Loucy (cell line): Measurements from ENCODE around the gene BTK.

Experiments used
- H2AFZ ChIP-seq: fragments of 200-600 bp; sonication (generic); 2 replicates; pipeline ENCODE4 v1.6.0; 2016; ENCODE audit warnings: antibody characterized with exemption, mild to moderate bottlenecking, low read length, moderate library complexity
- H3F3A ChIP-seq: fragments of 200-600 bp; 2 replicates; pipeline ENCODE4 v1.6.0; 2016; ENCODE audit warnings: antibody characterized with exemption, low read depth, mild to moderate bottlenecking
- H3K27me3 ChIP-seq: fragments of 200-600 bp; sonication (generic); 2 replicates; pipeline ENCODE4 v1.6.1; 2014; ENCODE audit warnings: low read length, mild to moderate bottlenecking; ENCODE audit not compliant: insufficient read depth, poor library complexity, severe bottlenecking
- H3K36me3 ChIP-seq: fragments of 200-600 bp; sonication (generic); 2 replicates; pipeline ENCODE4 v1.6.1; 2016; ENCODE audit warnings: low read length; ENCODE audit not compliant: insufficient read depth
- H3K4me1 ChIP-seq: fragments of 200-600 bp; sonication (generic); 2 replicates; pipeline ENCODE4 v1.5.1; 2014; ENCODE audit warnings: low read length, mild to moderate bottlenecking; ENCODE audit not compliant: insufficient read depth, poor library complexity, severe bottlenecking
- H3K4me2 ChIP-seq: fragments of 200-600 bp; sonication (generic); 2 replicates; pipeline ENCODE4 v1.6.0; 2014; ENCODE audit warnings: antibody characterized with exemption, low read length, low read depth, mild to moderate bottlenecking; ENCODE audit not compliant: poor library complexity, severe bottlenecking
- H3K4me3 ChIP-seq: fragments of 200-600 bp; sonication (generic); 2 replicates; pipeline ENCODE4 v1.5.1; 2014; ENCODE audit warnings: low read length, mild to moderate bottlenecking, mixed read lengths; ENCODE audit not compliant: poor library complexity, severe bottlenecking
- H3K79me2 ChIP-seq: fragments of 200-600 bp; sonication (generic); 2 replicates; pipeline ENCODE4 v1.6.1; 2014; ENCODE audit warnings: low read length; ENCODE audit not compliant: insufficient read depth
- H3K9ac ChIP-seq: fragments of 200-600 bp; sonication (generic); 2 replicates; pipeline ENCODE4 v1.6.0; 2014; ENCODE audit warnings: mild to moderate bottlenecking, low read depth, low read length, moderate library complexity; ENCODE audit not compliant: poor library complexity, severe bottlenecking
- H3K9me2 ChIP-seq: fragments of 200-600 bp; sonication (generic); replicated peaks from 2 replicates; pipeline ENCODE4 v1.6.1; 2016; ENCODE audit warnings: low read depth, low read length, mixed read lengths
- H3K9me3 ChIP-seq: fragments of 200-600 bp; sonication (generic); 2 replicates; pipeline ENCODE4 v1.6.1; 2014; ENCODE audit warnings: mild to moderate bottlenecking, antibody characterized with exemption, low read length, low read depth; ENCODE audit not compliant: insufficient read depth
- H4K20me1 ChIP-seq: fragments of 200-600 bp; sonication (generic); 2 replicates; pipeline ENCODE4 v1.6.0; 2014; ENCODE audit warnings: antibody characterized with exemption, low read length, mild to moderate bottlenecking; ENCODE audit not compliant: insufficient read depth, poor library complexity, severe bottlenecking
- EZH2phosphoT487 ChIP-seq: fragments of 200-600 bp; IDR thresholded peaks from 2 replicates; pipeline ENCODE4 v1.6.1; 2018; ENCODE audit warnings: antibody characterized with exemption, mild to moderate bottlenecking, moderate library complexity, borderline replicate concordance
- TF ChIP-seq, protein P1 (sequence below): fragments of 200-600 bp; sonication (generic); conservative IDR thresholded peaks from 2 replicates; pipeline ENCODE4 v1.5.1; 2014; ENCODE audit warnings: mild to moderate bottlenecking, antibody characterized with exemption, low read length

Gene BTK

DNA sequence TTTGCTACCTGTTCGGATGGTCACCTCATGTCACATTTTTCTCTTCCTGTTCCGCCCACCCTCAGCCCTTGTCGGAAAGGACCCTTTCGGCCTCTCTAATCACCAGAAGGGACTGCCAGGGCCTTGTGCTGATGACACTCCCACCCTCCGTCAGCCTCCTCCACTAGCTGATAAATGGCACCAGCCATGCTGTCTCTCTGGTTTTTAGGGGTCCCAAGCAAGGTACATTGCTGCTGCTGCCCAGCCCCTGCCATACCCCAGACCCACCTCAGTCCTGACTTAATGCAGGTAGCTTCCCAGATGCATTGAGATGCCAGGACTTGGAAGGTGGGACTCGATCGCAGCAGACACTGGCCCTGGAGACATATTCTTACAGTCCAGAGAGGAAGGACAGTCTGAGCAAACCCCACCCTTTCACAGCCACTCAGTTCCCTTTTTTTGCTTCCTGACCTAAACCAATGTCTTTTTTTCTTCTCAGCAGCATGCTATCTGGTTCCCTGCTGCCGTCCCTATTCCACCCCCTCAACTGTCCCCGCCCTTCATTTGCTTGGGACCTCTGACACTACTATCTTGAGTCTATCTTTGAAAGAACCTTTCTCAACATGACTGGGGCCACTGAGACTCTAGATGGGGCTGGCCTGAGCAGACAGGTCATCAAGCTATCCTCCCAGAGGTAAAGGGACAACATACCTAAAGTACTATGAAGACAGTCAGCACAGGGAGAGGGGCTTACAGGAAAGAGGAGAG is at the start of gene BTK:
Gene BTK, minus strand, starts transcription at position 397 of the 747 bp plus-strand sequence. CDS start 10,907 bp downstream, outside the sequence.
- TF ChIP-seq, protein P1, sequence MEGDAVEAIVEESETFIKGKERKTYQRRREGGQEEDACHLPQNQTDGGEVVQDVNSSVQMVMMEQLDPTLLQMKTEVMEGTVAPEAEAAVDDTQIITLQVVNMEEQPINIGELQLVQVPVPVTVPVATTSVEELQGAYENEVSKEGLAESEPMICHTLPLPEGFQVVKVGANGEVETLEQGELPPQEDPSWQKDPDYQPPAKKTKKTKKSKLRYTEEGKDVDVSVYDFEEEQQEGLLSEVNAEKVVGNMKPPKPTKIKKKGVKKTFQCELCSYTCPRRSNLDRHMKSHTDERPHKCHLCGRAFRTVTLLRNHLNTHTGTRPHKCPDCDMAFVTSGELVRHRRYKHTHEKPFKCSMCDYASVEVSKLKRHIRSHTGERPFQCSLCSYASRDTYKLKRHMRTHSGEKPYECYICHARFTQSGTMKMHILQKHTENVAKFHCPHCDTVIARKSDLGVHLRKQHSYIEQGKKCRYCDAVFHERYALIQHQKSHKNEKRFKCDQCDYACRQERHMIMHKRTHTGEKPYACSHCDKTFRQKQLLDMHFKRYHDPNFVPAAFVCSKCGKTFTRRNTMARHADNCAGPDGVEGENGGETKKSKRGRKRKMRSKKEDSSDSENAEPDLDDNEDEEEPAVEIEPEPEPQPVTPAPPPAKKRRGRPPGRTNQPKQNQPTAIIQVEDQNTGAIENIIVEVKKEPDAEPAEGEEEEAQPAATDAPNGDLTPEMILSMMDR, result no peak
- TF ChIP-seq EZH2phosphoT487, result no peak
- Histone ChIP-seq H3K4me1 (no peaks in the 10 kb centered on the region), H3K9me3 (no peaks in the 10 kb centered on the region), H3K36me3 (no peaks in the 10 kb centered on the region), H3K4me3 (no peak within 1 kb of the TSS), H3K9ac (no peak within 1 kb of the TSS), H3K4me2 (no peak within 1 kb of the TSS), H2AFZ (no peak within 1 kb of the TSS), H3F3A (no peaks in the 10 kb centered on the region), H3K9me2 (no peaks in the 10 kb centered on the region), H3K79me2 (peaks cover 2% of the 10 kb centered on the region), H4K20me1 (no peaks in the 10 kb centered on the region), H3K27me3 (peaks cover 2% of the 10 kb centered on the region)

DNA sequence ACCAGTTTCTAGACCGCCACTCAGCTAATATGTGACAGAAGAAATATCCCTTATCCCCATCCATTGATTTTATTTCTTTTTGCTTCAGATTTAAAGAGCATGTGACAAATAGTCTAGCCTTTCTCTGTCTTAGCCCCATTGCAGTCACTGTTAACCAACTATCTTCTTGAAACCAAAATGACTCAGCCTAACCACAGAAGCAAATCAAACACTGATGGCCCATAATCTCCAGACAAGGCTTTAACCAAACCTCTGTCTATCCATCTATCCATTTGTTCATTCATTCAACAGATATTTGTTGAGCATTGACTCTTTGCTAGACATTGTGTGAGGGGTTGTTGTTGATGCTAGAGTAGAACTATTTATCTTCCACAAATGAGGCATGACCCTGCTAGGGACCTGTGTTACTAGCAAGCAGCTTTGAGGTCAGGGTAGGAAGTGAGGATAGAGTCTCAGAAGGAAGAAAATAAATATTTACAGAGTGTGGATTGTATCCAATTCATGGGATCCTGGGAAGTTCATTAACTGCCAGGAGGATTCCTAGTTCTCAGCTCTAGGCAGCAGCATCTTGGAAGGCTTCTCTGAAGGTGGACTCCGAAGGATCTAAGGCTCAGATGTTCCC is 44.6 kb upstream of the BTK start:
- Histone ChIP-seq H3K4me2 (no peak overlapping the region), H3F3A (no peaks in the 10 kb centered on the region), H3K36me3 (no peaks in the 10 kb centered on the region), H3K9me3 (no peaks in the 10 kb centered on the region), H3K79me2 (no peaks in the 10 kb centered on the region), H3K9ac (no peak overlapping the region), H3K4me3 (no peak overlapping the region), H3K9me2 (no peaks in the 10 kb centered on the region), H4K20me1 (no peaks in the 10 kb centered on the region), H2AFZ (no peak overlapping the region), H3K27me3 (no peaks in the 10 kb centered on the region), H3K4me1 (no peaks in the 10 kb centered on the region)
- no peak for TF ChIP-seq EZH2phosphoT487
- TF ChIP-seq, protein P1, result no peak

DNA sequence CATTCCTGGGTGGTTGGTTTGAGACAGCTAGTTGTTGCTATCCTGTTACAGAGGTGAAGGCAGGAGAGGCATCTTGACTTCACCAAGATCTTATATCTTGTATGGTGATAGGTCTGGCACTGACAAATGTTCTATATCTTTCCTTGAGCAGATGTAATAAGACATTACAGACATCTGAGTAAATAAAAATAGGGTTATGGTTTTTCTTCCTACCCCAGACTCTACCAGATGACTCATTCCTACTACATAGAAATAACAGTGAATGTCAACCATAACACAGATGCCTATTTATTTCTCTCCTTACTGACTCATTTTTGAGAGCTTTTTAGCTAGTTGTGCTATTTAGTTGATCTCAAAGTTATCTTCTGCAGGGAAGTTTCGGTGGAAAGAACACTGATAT is 43.9 kb upstream of the BTK start:
- H3K79me2 ChIP-seq, result no peaks in the 10 kb centered on the region
- no peaks in the 10 kb centered on the region for H3K27me3 ChIP-seq
- no peak for TF ChIP-seq EZH2phosphoT487
- TF ChIP-seq, protein P1, result no peak
- no peaks in the 10 kb centered on the region for H3K9me2 ChIP-seq
- H4K20me1 ChIP-seq, result no peaks in the 10 kb centered on the region
- no peaks in the 10 kb centered on the region for H3K9me3 ChIP-seq
- H3K4me1 ChIP-seq, result no peaks in the 10 kb centered on the region
- H3K9ac ChIP-seq, result no peak overlapping the region
- H3F3A ChIP-seq, result no peaks in the 10 kb centered on the region
- no peak overlapping the region for H2AFZ ChIP-seq
- H3K4me2 ChIP-seq, result no peak overlapping the region
- no peaks in the 10 kb centered on the region for H3K36me3 ChIP-seq
- no peak overlapping the region for H3K4me3 ChIP-seq
